GM12878 (cell line): ENCODE results near the gene MASP1. TPM values are rescaled to one million over a fixed set of nuclear protein-coding genes. Genes with fewer than 3 reads are reported as not detected.

ENCODE experiments used
- ATAC-seq: fragments of 200-7000 bp; cut with Tn5 transposase; 3 replicates; pipeline ENCODE4 v1.9.1; 2020; ENCODE audit warnings: mild to moderate bottlenecking, moderate library complexity
- BruUV-seq: library from RNA; stranded (reverse); fragments of 400-500 nt; replicated peaks from 2 replicates; lab custom pipeline; 2021; lab: Mats Ljungman, UMichigan
- CTCF ChIA-PET: fragments of 300-600 bp; sonication (Branson Sonifier 250); formaldehyde crosslinking; extraction: SDS; loops from one replicate; lab custom pipeline; 2021; ENCODE audit warnings: inconsistent platforms; lab: Yijun Ruan, JAX
- POLR2A ChIA-PET: fragments of 350-600 bp; formaldehyde crosslinking; extraction: SDS; loops from one replicate; lab custom pipeline; 2021; ENCODE audit warnings: inconsistent platforms; lab: Charles Lee
- RAD21 ChIA-PET: fragments of 300-600 bp; sonication (Branson Sonifier 250); formaldehyde crosslinking; loops from one replicate; lab custom pipeline; 2023; ENCODE audit warnings: antibody characterized with exemption; ENCODE audit not compliant: unreplicated experiment; lab: Charles Lee
- SMC1A ChIA-PET: fragments of 300-600 bp; sonication (Branson Sonifier 250); formaldehyde crosslinking; loops from one replicate; lab custom pipeline; 2023; ENCODE audit not compliant: unreplicated experiment, uncharacterized antibody; lab: Charles Lee
- DNase-seq: peaks from one replicate; pipeline ENCODE4 v3.0.0-alpha.2; 2011; ENCODE audit warnings: low read depth, low spot score
- FAIRE-seq: peaks from 3 replicates; lab custom pipeline; 2011; peaks lifted over from hg19 to GRCh38; lab: Jason Lieb, UNC
- H2AFZ ChIP-seq: 2 replicates; pipeline ENCODE4 v1.6.0; 2011; ENCODE audit warnings: low read depth, low read length, control low read depth; ENCODE audit not compliant: control insufficient read depth
- H3K27ac ChIP-seq: 2 replicates; pipeline ENCODE4 v1.5.1; 2011; ENCODE audit warnings: control low read depth; ENCODE audit not compliant: control insufficient read depth, insufficient read depth
- H3K27me3 ChIP-seq, 2 experiments: replicated peaks in 1 of 2; 2 replicates each; pipeline versions ENCODE4 v1.6.0 to v1.6.1; 2011; ENCODE audit warnings: low read length in 1 of 2; ENCODE audit not compliant: control insufficient read depth in 2 of 2, insufficient read depth in 2 of 2
- H3K36me3 ChIP-seq, 2 experiments: 2 replicates each; pipeline ENCODE4 v1.5.1; 2011; ENCODE audit warnings: low read length in 1 of 2; ENCODE audit not compliant: control insufficient read depth in 2 of 2, insufficient read depth in 2 of 2
- H3K4me1 ChIP-seq: 2 replicates; pipeline ENCODE4 v1.6.1; 2011; ENCODE audit warnings: mild to moderate bottlenecking, low read length, moderate library complexity, mixed read lengths; ENCODE audit not compliant: control insufficient read depth, insufficient read depth
- H3K4me2 ChIP-seq: 2 replicates; pipeline ENCODE4 v1.6.0; 2011; ENCODE audit warnings: control low read depth; ENCODE audit not compliant: control insufficient read depth, insufficient read depth
- H3K4me3 ChIP-seq: fragments of 200-600 bp; sonication (generic); 2 replicates; pipeline ENCODE4 v1.5.1; 2016
- H3K79me2 ChIP-seq: 2 replicates; pipeline ENCODE4 v1.6.0; 2011; ENCODE audit warnings: low read length; ENCODE audit not compliant: control insufficient read depth, insufficient read depth
- H3K9ac ChIP-seq: 2 replicates; pipeline ENCODE4 v1.8.0; 2011; ENCODE audit warnings: low read length, control low read depth, mixed read lengths; ENCODE audit not compliant: control insufficient read depth, insufficient read depth
- H3K9me3 ChIP-seq: replicated peaks from 3 replicates; pipeline ENCODE4 v1.5.1; 2011; ENCODE audit warnings: mild to moderate bottlenecking, low read length; ENCODE audit not compliant: control insufficient read depth, insufficient read depth
- H4K20me1 ChIP-seq: 2 replicates; pipeline ENCODE4 v1.6.0; 2011; ENCODE audit not compliant: control insufficient read depth, insufficient read depth
- BHLHE40 ChIP-seq, 2 experiments: fragments of 450-650 bp in 1 of 2; IDR thresholded peaks; 2 replicates each; pipeline ENCODE4 v1.6.1; 2011 to 2017; ENCODE audit warnings: low read depth in 2 of 2, borderline replicate concordance in 1 of 2, improper control_type of control experiment in 1 of 2, low read length in 1 of 2, mild to moderate bottlenecking in 1 of 2
- CBX3 ChIP-seq: fragments of 200-600 bp; sonication (generic); IDR thresholded peaks from 2 replicates; pipeline ENCODE4 v1.6.1; 2016; ENCODE audit warnings: low read depth, borderline replicate concordance
- CREM ChIP-seq: IDR thresholded peaks from 2 replicates; pipeline ENCODE4 v1.6.1; 2014; ENCODE audit warnings: antibody characterized with exemption, low read depth
- EGR1 ChIP-seq, 2 experiments: IDR thresholded peaks; 1 replicate in 1 of 2; 2 replicates in 1 of 2; pipeline ENCODE4 v1.6.1; 2011 to 2012; ENCODE audit warnings: low read depth in 2 of 2, low read length in 2 of 2, borderline replicate concordance in 1 of 2, mild to moderate bottlenecking in 1 of 2, moderate library complexity in 1 of 2
- FOXM1 ChIP-seq: IDR thresholded peaks from 2 replicates; pipeline ENCODE4 v1.6.1; 2012; ENCODE audit warnings: low read depth, mild to moderate bottlenecking, inconsistent platforms, low read length, moderate library complexity
- IKZF2 ChIP-seq, 2 experiments: fragments of 450-650 bp; IDR thresholded peaks; 2 replicates each; pipeline ENCODE4 v1.6.1; 2017; ENCODE audit warnings: mild to moderate bottlenecking in 2 of 2, moderate library complexity in 2 of 2
- NRF1 ChIP-seq: conservative IDR thresholded peaks from 2 replicates; pipeline ENCODE4 v1.6.1; 2011; ENCODE audit warnings: mild to moderate bottlenecking, low read depth, low read length, improper control_type of control experiment
- RBBP5 ChIP-seq: fragments of 200-600 bp; sonication (generic); conservative IDR thresholded peaks from 2 replicates; pipeline ENCODE4 v1.6.1; 2016
- SMAD5 ChIP-seq: IDR thresholded peaks from 2 replicates; pipeline ENCODE4 v1.6.1; 2016; ENCODE audit warnings: antibody characterized with exemption, low read depth
- STAT1 ChIP-seq: fragments of 450-650 bp; conservative IDR thresholded peaks from 2 replicates; pipeline ENCODE4 v1.6.1; 2014; ENCODE audit warnings: antibody characterized with exemption, mild to moderate bottlenecking
- TARDBP ChIP-seq: IDR thresholded peaks from 2 replicates; pipeline ENCODE4 v1.6.1; 2016; ENCODE audit warnings: borderline replicate concordance
- TBL1XR1 ChIP-seq: IDR thresholded peaks from 2 replicates; pipeline ENCODE4 v1.6.1; 2012; ENCODE audit warnings: low read depth, low read length, improper control_type of control experiment
- USF1 ChIP-seq: IDR thresholded peaks from 2 replicates; pipeline ENCODE4 v1.6.1; 2011; ENCODE audit warnings: borderline replicate concordance, low read depth, mild to moderate bottlenecking, moderate library complexity, mixed read lengths, low read length; ENCODE audit not compliant: insufficient read depth; ENCODE audit errors: extremely low read length
- WGBS: methylation state at CpG from one replicate; pipeline ENCODE4 v1.1.6; 2016; ENCODE audit warnings: low lambda C conversion rate; ENCODE audit not compliant: insufficient replicate concordance, insufficient coverage; ENCODE audit errors: missing lambda C conversion rate; 5-methylcytosine and 5-hydroxymethylcytosine counted together
- in situ Hi-C: fragments of 300-500 bp; cut with MboI; formaldehyde crosslinking; loops from 9 replicates; pipeline ENCODE4 v1.14.3; 2018; ENCODE audit warnings: mixed read lengths
- intact Hi-C: fragments of 100-400 bp; cut with micrococcal nuclease; formaldehyde crosslinking; loops from one replicate; pipeline ENCODE4 v1.14.2; 2022; ENCODE audit not compliant: unreplicated experiment
- polyA plus RNA-seq, 11 experiments: library from polyadenylated mRNA; depleted of rRNA in 4 of 11; unstranded in 6 of 11; stranded (reverse) in 5 of 11; fragments of >200 nt; fragmentation: Nextera tagmentation in 4 of 11; fragmentation: Illumina TruSeq in 1 of 11; extraction: Ambion mirVana in 4 of 11; extraction: Trizol in 1 of 11; gene quantifications; 1 replicate in 1 of 11; 2 replicates in 10 of 11; pipeline versions ENCODE4 v1.2.1 to v1.2.3, GENCODE V29; 2011 to 2016; ENCODE audit warnings: inconsistent platforms in 2 of 11, missing spikeins in 2 of 11, low read depth in 1 of 11
- total RNA-seq, 4 experiments: library from RNA; depleted of rRNA in 3 of 4; stranded (reverse); fragments of >200 nt in 3 of 4; fragmentation: Illumina TruSeq in 1 of 4; extraction: Trizol in 1 of 4; gene quantifications; 2 replicates each; pipeline versions ENCODE4 v1.2.1 to v1.2.3, GENCODE V29; 2013 to 2021
- TF ChIP-seq, protein P1 (sequence below): IDR thresholded peaks from 2 replicates; pipeline ENCODE4 v1.6.1; 2011; ENCODE audit warnings: low read depth, low read length, improper control_type of control experiment, borderline replicate concordance
- TF ChIP-seq, protein P2 (sequence below): fragments of 450-650 bp; formaldehyde crosslinking; IDR thresholded peaks from 2 replicates; pipeline ENCODE4 v1.4.0; 2022; ENCODE audit warnings: mild to moderate bottlenecking, moderate library complexity

MASP1 gene
- total and polyA plus RNA-seq, 10 of the 15 experiments (the other 5 are each of a cell fraction or from before 2014, with no cell fraction given): 0.05 TPM; not detected in 9

GRCh38 chr3:187288855-187289605 lies 2.5 kb downstream of the MASP1 start (continued):
- TF ChIP-seq CBX3 (no peak), FOXM1 (no peak), BHLHE40 (IDR thresholded peaks at IDR 0.05; ENCODE audit: borderline replicate concordance in 1 of 2, low read depth in 2 of 2, low read length in 1 of 2) (no peak), IKZF2 (IDR thresholded peaks at IDR 0.05) (no peak), NRF1 (no peak), STAT1 (no peak), TARDBP (no peak)

DNA sequence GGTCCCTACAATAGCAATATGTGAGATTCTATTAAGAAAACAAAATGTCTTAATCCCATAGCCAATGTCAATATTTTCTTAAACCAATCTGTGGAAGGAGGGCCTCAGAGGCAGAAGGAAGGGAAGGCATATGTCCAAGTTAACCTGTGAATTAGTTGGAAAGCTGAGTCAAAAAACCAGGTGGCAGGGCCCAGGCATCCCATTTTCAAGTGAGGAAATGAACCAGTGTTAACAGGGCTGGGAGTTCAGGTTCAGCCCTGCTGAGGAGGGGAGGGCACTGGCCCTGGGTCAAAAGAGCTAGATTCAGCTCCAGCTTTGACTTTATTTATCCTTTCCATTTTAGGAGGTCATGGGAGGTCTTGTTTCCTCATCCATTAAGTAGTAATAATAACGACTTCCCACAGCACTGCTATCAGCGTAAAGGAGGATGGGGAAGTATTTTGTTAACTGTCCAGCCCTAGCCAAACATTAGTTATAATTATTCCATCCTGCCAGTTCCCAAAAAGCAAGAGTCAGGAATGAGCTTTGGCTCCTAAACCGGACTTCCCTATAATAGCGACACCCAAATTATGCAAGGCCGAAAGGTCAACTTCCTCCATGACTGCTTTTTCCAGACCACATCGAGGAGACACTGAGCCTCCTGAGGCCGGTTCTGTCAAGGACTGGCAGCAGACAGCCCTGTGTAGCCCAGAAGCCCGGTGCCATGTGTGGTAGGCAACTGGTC lies 3.2 kb downstream of the MASP1 start:
- Histone ChIP-seq H4K20me1 (no peaks in the 10 kb centered on the region), H3K27me3 (peaks cover 4 to 7% of the 10 kb centered on the region in 2 experiments), H3K79me2 (no peaks in the 10 kb centered on the region), H3K9ac (no peak overlapping the region), H3K27ac (no peak overlapping the region), H3K4me1 (no peaks in the 10 kb centered on the region), H3K4me2 (no peak overlapping the region), H3K9me3 (no peaks in the 10 kb centered on the region), H3K36me3 (no peaks in the 10 kb centered on the region), H2AFZ (no peak overlapping the region), H3K4me3 (no peak overlapping the region)
- CTCF ChIA-PET: no interaction called here
- FAIRE-seq (no peak), DNase-seq (no peak), ATAC-seq (no peak)
- TF ChIP-seq, protein P1, sequence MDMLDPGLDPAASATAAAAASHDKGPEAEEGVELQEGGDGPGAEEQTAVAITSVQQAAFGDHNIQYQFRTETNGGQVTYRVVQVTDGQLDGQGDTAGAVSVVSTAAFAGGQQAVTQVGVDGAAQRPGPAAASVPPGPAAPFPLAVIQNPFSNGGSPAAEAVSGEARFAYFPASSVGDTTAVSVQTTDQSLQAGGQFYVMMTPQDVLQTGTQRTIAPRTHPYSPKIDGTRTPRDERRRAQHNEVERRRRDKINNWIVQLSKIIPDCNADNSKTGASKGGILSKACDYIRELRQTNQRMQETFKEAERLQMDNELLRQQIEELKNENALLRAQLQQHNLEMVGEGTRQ: no peak
- no peak for TF ChIP-seq EGR1 (IDR thresholded peaks at IDR 0.05; ENCODE audit: borderline replicate concordance in 1 of 2, low read depth in 2 of 2, low read length in 2 of 2)
- TF ChIP-seq TBL1XR1: no peak
- TF ChIP-seq, protein P2, sequence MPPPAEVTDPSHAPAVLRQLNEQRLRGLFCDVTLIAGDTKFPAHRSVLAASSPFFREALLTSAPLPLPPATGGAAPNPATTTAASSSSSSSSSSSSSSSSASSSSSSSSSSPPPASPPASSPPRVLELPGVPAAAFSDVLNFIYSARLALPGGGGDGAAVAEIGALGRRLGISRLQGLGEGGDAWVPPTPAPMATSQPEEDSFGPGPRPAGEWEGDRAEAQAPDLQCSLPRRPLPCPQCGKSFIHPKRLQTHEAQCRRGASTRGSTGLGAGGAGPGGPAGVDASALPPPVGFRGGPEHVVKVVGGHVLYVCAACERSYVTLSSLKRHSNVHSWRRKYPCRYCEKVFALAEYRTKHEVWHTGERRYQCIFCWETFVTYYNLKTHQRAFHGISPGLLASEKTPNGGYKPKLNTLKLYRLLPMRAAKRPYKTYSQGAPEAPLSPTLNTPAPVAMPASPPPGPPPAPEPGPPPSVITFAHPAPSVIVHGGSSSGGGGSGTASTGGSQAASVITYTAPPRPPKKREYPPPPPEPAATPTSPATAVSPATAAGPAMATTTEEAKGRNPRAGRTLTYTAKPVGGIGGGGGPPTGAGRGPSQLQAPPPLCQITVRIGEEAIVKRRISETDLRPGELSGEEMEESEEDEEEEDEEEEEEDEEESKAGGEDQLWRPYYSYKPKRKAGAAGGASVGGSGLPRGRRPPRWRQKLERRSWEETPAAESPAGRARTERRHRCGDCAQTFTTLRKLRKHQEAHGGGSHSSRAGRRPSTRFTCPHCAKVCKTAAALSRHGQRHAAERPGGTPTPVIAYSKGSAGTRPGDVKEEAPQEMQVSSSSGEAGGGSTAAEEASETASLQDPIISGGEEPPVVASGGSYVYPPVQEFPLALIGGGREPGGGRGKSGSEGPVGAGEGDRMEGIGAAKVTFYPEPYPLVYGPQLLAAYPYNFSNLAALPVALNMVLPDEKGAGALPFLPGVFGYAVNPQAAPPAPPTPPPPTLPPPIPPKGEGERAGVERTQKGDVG (CRISPR knock-in tag): no peak
- TF ChIP-seq SMAD5: no peak
- no peak for TF ChIP-seq CREM
- no peak for TF ChIP-seq USF1
- no peak for TF ChIP-seq RBBP5
- 23% methylated on average over 8 of the region's 8 CpGs for WGBS
- intact Hi-C loops (no loop called here), in situ Hi-C loops (no loop called here)
- RAD21 ChIA-PET: no interaction called here
- no TSS peak for BruUV-seq
- POLR2A ChIA-PET: no interaction called here
- SMC1A ChIA-PET: no interaction called here
